Activated CD8-positive, alpha-beta memory T cell treated with anti-CD3 and anti-CD28 coated beads, Interleukin-2, amount 50 U/mL, for 24 hours (primary cell): ENCODE data around the gene WWC1.

Source experiments
- DNase-seq: peaks from one replicate; pipeline ENCODE4 v3.0.0-alpha.2; 2020; ENCODE audit errors: extremely low read depth

WWC1 gene

GRCh38 chr5:168362097-168362885, 70.8 kb downstream of the WWC1 start:
- no peak for DNase-seq

- DNase-seq, result no peak
Measured at GRCh38 chr5:168364151-168364661, 72.8 kb downstream of the WWC1 start.

- no peak for DNase-seq
Measured at GRCh38 chr5:168364750-168365550, 73.5 kb downstream of the WWC1 start.

- no peak for DNase-seq
Measured at GRCh38 chr5:168365581-168366081, 74.2 kb downstream of the WWC1 start.

- no peak for DNase-seq
Measured at GRCh38 chr5:168366116-168366515, 74.7 kb downstream of the WWC1 start.

- DNase-seq, result no peak
Measured at GRCh38 chr5:168368854-168369253, 77.4 kb downstream of the WWC1 start.

GRCh38 chr5:168370831-168371230, 79.4 kb downstream of the WWC1 start:
- DNase-seq, result no peak

GRCh38 chr5:168372356-168372946, 81.0 kb downstream of the WWC1 start:
- no peak for DNase-seq

- DNase-seq, result no peak
Measured at GRCh38 chr5:168374532-168374931, 83.1 kb downstream of the WWC1 start.

- DNase-seq, result no peak
Measured at GRCh38 chr5:168375214-168375613, 83.8 kb downstream of the WWC1 start.

- DNase-seq, result no peak
Measured at GRCh38 chr5:168377525-168377924, 86.1 kb downstream of the WWC1 start.

GRCh38 chr5:168378741-168379140, 87.3 kb downstream of the WWC1 start:
- DNase-seq, result no peak

- no peak for DNase-seq
Measured at GRCh38 chr5:168382421-168382820, 91.0 kb downstream of the WWC1 start.

GRCh38 chr5:168390491-168390890, 99.0 kb downstream of the WWC1 start:
- no peak for DNase-seq

- DNase-seq, result no peak
Measured at GRCh38 chr5:168393773-168394172, 102.3 kb downstream of the WWC1 start.

GRCh38 chr5:168400429-168401220, 109.2 kb downstream of the WWC1 start:
- no peak for DNase-seq

GRCh38 chr5:168401226-168401625, 109.8 kb downstream of the WWC1 start:
- no peak for DNase-seq

- DNase-seq, result no peak
Measured at GRCh38 chr5:168401880-168402279, 110.4 kb downstream of the WWC1 start.

GRCh38 chr5:168404365-168404764, 112.9 kb downstream of the WWC1 start:
- DNase-seq, result no peak

- DNase-seq, result no peak
Measured at GRCh38 chr5:168407211-168407610, 115.8 kb downstream of the WWC1 start.

- no peak for DNase-seq
Measured at GRCh38 chr5:168408561-168409305, 117.3 kb downstream of the WWC1 start.
